Lung (tissue), 12 donors: ENCODE data around the gene LAMA1. TPM values are rescaled to one million over a fixed set of nuclear protein-coding genes. Genes with fewer than 3 reads are reported as not detected.

Source experiments
- ATAC-seq: fragments of 200-7000 bp; cut with Tn5 transposase; one replicate; pipeline ENCODE4 v1.9.1; 2020; ENCODE audit warnings: moderate number of reproducible peaks; ENCODE audit not compliant: insufficient read depth, low FRiP score
- DNase-seq, 3 donors: peaks; one replicate each; pipeline ENCODE4 v3.0.0-alpha.2; 2013 to 2017
- H3K27ac ChIP-seq, 2 donors: one replicate each; pipeline ENCODE4 v1.5.1; 2013; ENCODE audit warnings: mild to moderate bottlenecking in 2 of 2, moderate library complexity in 2 of 2, control low read depth in 1 of 2, inconsistent platforms in 1 of 2, low read depth in 1 of 2, low read length in 1 of 2
- H3K27me3 ChIP-seq, 3 donors: one replicate each; pipeline ENCODE4 v1.5.1; 2013; ENCODE audit warnings: low read length in 2 of 3; ENCODE audit not compliant: control insufficient read depth in 3 of 3, insufficient read depth in 3 of 3
- H3K36me3 ChIP-seq, 4 donors: one replicate each; pipeline ENCODE4 v1.5.1; 2013; ENCODE audit warnings: low read length in 4 of 4, mild to moderate bottlenecking in 1 of 4, moderate library complexity in 1 of 4; ENCODE audit not compliant: control insufficient read depth in 4 of 4, insufficient read depth in 4 of 4
- H3K4me1 ChIP-seq, 5 donors: one replicate each; pipeline ENCODE4 v1.5.1; 2013; ENCODE audit warnings: low read length in 5 of 5, mild to moderate bottlenecking in 2 of 5, moderate library complexity in 1 of 5; ENCODE audit not compliant: control insufficient read depth in 5 of 5, insufficient read depth in 5 of 5
- H3K4me3 ChIP-seq: one replicate; pipeline ENCODE4 v1.5.1; 2013; ENCODE audit warnings: mild to moderate bottlenecking, control low read depth, moderate library complexity
- H3K9ac ChIP-seq, 2 donors: one replicate each; pipeline ENCODE4 v1.5.1; 2013; ENCODE audit warnings: low read length in 2 of 2, control low read depth in 1 of 2; ENCODE audit not compliant: insufficient read depth in 1 of 2
- H3K9me3 ChIP-seq, 4 donors: one replicate each; pipeline ENCODE4 v1.5.1; 2013; ENCODE audit warnings: low read length in 3 of 4, mild to moderate bottlenecking in 1 of 4, moderate library complexity in 1 of 4; ENCODE audit not compliant: control insufficient read depth in 4 of 4, insufficient read depth in 3 of 4
- WGBS, 2 donors: extraction: QIAGEN DNeasy Blood & Tissue Kit; methylation state at CpG; one replicate each; pipeline ENCODE4 v1.1.7; 2013; 5-methylcytosine and 5-hydroxymethylcytosine counted together
- polyA plus RNA-seq, 2 donors: library from polyadenylated mRNA; stranded (reverse); fragments of 200-250 nt; gene quantifications; one replicate each; pipeline ENCODE4 v1.2.1, GENCODE V29; 2013
- total RNA-seq, 2 donors: library from RNA; depleted of rRNA in 1 of 2; stranded (reverse); fragments of >200 nt in 1 of 2; gene quantifications; one replicate each; pipeline ENCODE4 v1.2.1, GENCODE V29; 2014 to 2021
- TF ChIP-seq, protein P1 (sequence below): IDR thresholded peaks from 2 replicates; pipeline ENCODE4 v1.5.1; 2012; ENCODE audit warnings: mild to moderate bottlenecking; ENCODE audit errors: control extremely low read depth, extremely low read depth
- donor health status: control.
- donor health status: control.
- donor health status: Bipolar disorder and iron deficiency.
- donor health status: healthy.
- donor health status: DM: yes; HTN: yes; CAD: no.

Gene LAMA1
- total and polyA plus RNA-seq, 4 donors: 0.66 to 2.8 (median 1.7) TPM

DNA sequence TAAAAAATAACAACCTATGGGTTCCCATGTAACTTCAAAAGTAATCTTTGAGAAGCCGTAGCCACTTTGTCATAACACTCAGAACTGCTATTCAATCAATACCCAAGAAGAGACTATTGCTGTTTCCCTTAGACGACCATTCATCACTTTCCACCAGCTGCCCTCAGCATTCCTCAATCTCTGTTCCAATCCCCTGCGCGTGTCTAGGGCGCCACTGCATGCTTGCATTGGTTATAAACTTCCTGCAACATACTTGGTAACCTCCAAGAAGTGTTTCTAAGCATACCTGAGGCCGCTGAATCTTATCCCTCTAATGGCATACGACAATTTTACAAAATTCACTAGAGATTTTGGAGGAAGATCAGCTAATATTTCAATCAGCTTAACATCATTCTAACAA, 134.2 kb downstream of the LAMA1 start:
- Histone ChIP-seq H3K9ac (no peak overlapping the region), H3K27me3 (no peaks in the 10 kb centered on the region), H3K9me3 (no peaks in the 10 kb centered on the region), H3K4me1 (no peaks in the 10 kb centered on the region), H3K27ac (no peak overlapping the region), H3K36me3 (no peaks in the 10 kb centered on the region), H3K4me3 (no peak overlapping the region)
- WGBS, 2 donors: 68 to 91% methylated on average over 7 of the region's 7 CpGs
- DNase-seq (no peak), ATAC-seq (no peak)
- TF ChIP-seq, protein P1, sequence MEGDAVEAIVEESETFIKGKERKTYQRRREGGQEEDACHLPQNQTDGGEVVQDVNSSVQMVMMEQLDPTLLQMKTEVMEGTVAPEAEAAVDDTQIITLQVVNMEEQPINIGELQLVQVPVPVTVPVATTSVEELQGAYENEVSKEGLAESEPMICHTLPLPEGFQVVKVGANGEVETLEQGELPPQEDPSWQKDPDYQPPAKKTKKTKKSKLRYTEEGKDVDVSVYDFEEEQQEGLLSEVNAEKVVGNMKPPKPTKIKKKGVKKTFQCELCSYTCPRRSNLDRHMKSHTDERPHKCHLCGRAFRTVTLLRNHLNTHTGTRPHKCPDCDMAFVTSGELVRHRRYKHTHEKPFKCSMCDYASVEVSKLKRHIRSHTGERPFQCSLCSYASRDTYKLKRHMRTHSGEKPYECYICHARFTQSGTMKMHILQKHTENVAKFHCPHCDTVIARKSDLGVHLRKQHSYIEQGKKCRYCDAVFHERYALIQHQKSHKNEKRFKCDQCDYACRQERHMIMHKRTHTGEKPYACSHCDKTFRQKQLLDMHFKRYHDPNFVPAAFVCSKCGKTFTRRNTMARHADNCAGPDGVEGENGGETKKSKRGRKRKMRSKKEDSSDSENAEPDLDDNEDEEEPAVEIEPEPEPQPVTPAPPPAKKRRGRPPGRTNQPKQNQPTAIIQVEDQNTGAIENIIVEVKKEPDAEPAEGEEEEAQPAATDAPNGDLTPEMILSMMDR: no peak

DNA sequence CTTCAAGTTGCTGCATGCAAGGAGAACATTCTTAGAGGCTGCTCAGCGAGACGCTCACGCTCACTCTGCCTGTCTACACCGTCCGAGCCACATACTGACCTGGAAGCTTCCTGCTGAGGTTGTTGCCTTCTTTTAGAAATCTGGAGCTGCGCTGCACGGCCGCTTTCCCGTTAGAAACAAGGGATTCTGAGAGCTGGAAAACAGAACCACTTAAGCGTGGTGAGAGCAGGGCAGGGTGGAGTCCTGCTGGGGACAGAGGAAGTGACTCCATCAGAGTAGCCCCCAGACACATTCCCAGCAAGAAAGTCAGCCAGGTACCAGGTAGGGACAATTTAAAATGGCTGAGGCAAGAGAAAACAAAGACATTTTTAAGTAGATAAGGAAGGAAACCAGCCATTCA, 135.2 kb downstream of the LAMA1 start:
- no peak overlapping the region for H3K4me3 ChIP-seq
- H3K4me1 ChIP-seq: no peaks in the 10 kb centered on the region
- TF ChIP-seq, protein P1: no peak
- H3K36me3 ChIP-seq: no peaks in the 10 kb centered on the region
- no peak for ATAC-seq
- no peak overlapping the region for H3K9ac ChIP-seq
- H3K27ac ChIP-seq: no peak overlapping the region
- no peaks in the 10 kb centered on the region for H3K27me3 ChIP-seq
- WGBS, 2 donors: 90 to 92% methylated on average over 10 of the region's 10 CpGs
- no peak for DNase-seq
- H3K9me3 ChIP-seq: no peaks in the 10 kb centered on the region

DNA sequence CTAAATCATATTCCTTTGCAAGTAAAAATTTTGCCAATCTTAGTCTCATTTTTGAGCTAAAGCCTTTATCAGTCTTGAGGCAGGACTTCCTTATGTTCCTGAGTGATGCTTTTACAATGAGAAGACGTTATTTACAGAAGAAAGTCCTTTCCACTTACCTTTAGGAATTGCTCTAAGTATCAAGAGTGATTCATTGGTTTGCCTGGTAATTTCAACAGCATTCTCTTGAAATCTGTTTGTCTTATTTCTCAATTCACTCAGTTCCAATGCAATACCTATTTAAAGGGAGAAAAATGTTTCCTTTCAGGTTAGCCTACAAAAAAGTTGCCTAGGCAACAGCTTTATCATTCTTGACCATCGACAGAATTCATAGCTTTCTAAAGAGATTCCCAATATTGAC, 137.2 kb downstream of the LAMA1 start:
- Histone ChIP-seq H3K27ac (no peak overlapping the region), H3K27me3 (no peaks in the 10 kb centered on the region), H3K36me3 (no peaks in the 10 kb centered on the region), H3K9ac (no peak overlapping the region), H3K4me1 (no peaks in the 10 kb centered on the region), H3K4me3 (no peak overlapping the region), H3K9me3 (no peaks in the 10 kb centered on the region)
- ATAC-seq: no peak
- 55 to 58% methylated on average over 2 of the region's 2 CpGs for WGBS, 2 donors
- TF ChIP-seq, protein P1: no peak
- DNase-seq: no peak

DNA sequence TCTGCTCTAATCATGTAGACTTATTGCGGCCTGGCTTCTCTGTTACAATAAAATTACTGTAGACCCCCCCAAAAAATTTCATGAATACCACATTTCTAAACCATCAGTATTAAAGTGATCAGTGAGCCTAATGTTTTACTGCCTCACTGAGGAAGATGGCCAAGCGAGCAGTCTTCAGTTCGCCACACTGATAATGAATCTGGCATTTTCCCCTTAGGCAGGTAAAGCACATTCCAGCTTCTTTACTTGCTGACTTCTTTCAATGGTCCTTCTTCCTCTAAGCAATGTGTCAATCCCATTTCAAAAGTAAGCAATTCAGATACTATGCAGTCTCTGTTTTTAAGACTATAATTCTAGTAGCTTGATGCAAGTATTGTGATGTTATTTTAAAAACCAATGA, 137.6 kb downstream of the LAMA1 start:
- ATAC-seq (no peak), DNase-seq (no peak)
- 91 to 96% methylated on average over 3 of the region's 3 CpGs for WGBS, 2 donors
- no peak overlapping the region for H3K4me3 ChIP-seq
- no peaks in the 10 kb centered on the region for H3K4me1 ChIP-seq
- TF ChIP-seq, protein P1: no peak
- H3K27me3 ChIP-seq: no peaks in the 10 kb centered on the region
- H3K27ac ChIP-seq: no peak overlapping the region
- no peaks in the 10 kb centered on the region for H3K36me3 ChIP-seq
- no peaks in the 10 kb centered on the region for H3K9me3 ChIP-seq
- no peak overlapping the region for H3K9ac ChIP-seq
